Thoracic aorta (tissue), 2 donors: ENCODE results near the gene PLCH1. TPM values are rescaled to one million over a fixed set of nuclear protein-coding genes. Genes with fewer than 3 reads are reported as not detected.

Source experiments
- ATAC-seq: fragments of 150-250 bp; one replicate; pipeline ENCODE4 v1.8.0; 2017; ENCODE audit warnings: low read depth; ENCODE audit not compliant: insufficient number of reproducible peaks, low FRiP score
- DNase-seq: peaks from one replicate; pipeline ENCODE4 v3.0.0-alpha.2; 2020; ENCODE audit warnings: low spot score
- H3K27ac ChIP-seq, 2 donors: fragments of 200-600 bp; sonication (generic); 1 replicate in 1 of 2; 2 replicates in 1 of 2; pipeline ENCODE4 v1.5.1; 2016; ENCODE audit warnings: mild to moderate bottlenecking in 2 of 2, moderate library complexity in 2 of 2
- H3K27me3 ChIP-seq: fragments of 200-600 bp; sonication (generic); replicated peaks from 2 replicates; pipeline ENCODE4 v1.6.0; 2016; ENCODE audit warnings: mild to moderate bottlenecking; ENCODE audit not compliant: insufficient read depth
- H3K36me3 ChIP-seq: fragments of 200-600 bp; sonication (generic); one replicate; pipeline ENCODE4 v1.5.1; 2016
- H3K4me1 ChIP-seq, 2 donors: fragments of 200-600 bp; sonication (generic); 1 replicate in 1 of 2; 2 replicates in 1 of 2; pipeline versions ENCODE4 v1.5.1 to v1.6.0; 2016; ENCODE audit warnings: low read depth in 2 of 2, mild to moderate bottlenecking in 1 of 2; ENCODE audit not compliant: control insufficient read depth in 1 of 2
- H3K4me3 ChIP-seq: fragments of 200-600 bp; sonication (generic); 2 replicates; pipeline ENCODE4 v1.5.1; 2016; ENCODE audit warnings: mild to moderate bottlenecking
- H3K9me3 ChIP-seq: fragments of 200-600 bp; sonication (generic); 2 replicates; pipeline ENCODE4 v1.5.1; 2016
- total RNA-seq, 2 donors: library from RNA; depleted of rRNA; stranded (reverse); fragments of >200 nt; gene quantifications; one replicate each; pipeline versions ENCODE4 v1.1.0 to v1.2.3, GENCODE V29; 2016
- TF ChIP-seq, protein P1 (sequence below): fragments of 200-600 bp; sonication (generic); IDR thresholded peaks from one replicate; pipeline ENCODE4 v1.5.1; 2019; ENCODE audit warnings: antibody characterized with exemption

The PLCH1 gene
- total RNA-seq, 2 donors from 2014 or later = 0.28 TPM; not detected in 1

DNA sequence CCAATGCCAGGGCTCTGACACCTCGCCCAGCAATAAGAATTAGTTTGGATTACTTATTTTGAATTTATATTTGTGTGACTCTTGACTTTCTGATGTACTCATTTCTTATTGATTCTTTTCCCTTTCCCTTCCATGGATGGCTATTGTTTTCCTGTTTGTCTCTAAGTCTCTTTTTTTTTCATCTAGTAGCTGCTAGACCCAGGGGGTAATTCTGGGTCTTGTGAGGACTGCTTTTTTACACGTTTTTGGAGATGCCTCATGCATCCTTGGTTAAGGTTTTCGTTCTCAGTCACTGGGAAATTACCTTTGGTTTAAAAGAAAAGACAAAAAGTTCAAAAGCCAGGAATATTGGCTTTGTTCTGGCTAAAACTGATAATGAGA is 381.2 kb downstream of the PLCH1 start:
- H3K27ac ChIP-seq = no peak overlapping the region
- peaks cover 0 to 8% of the 10 kb centered on the region in 2 donors for H3K4me1 ChIP-seq
- DNase-seq = no peak
- no peak for ATAC-seq
- H3K27me3 ChIP-seq = no peaks in the 10 kb centered on the region
- no peak overlapping the region for H3K4me3 ChIP-seq
- TF ChIP-seq, protein P1, sequence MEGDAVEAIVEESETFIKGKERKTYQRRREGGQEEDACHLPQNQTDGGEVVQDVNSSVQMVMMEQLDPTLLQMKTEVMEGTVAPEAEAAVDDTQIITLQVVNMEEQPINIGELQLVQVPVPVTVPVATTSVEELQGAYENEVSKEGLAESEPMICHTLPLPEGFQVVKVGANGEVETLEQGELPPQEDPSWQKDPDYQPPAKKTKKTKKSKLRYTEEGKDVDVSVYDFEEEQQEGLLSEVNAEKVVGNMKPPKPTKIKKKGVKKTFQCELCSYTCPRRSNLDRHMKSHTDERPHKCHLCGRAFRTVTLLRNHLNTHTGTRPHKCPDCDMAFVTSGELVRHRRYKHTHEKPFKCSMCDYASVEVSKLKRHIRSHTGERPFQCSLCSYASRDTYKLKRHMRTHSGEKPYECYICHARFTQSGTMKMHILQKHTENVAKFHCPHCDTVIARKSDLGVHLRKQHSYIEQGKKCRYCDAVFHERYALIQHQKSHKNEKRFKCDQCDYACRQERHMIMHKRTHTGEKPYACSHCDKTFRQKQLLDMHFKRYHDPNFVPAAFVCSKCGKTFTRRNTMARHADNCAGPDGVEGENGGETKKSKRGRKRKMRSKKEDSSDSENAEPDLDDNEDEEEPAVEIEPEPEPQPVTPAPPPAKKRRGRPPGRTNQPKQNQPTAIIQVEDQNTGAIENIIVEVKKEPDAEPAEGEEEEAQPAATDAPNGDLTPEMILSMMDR = no peak
- peaks cover 4% of the 10 kb centered on the region for H3K9me3 ChIP-seq
- no peaks in the 10 kb centered on the region for H3K36me3 ChIP-seq

DNA sequence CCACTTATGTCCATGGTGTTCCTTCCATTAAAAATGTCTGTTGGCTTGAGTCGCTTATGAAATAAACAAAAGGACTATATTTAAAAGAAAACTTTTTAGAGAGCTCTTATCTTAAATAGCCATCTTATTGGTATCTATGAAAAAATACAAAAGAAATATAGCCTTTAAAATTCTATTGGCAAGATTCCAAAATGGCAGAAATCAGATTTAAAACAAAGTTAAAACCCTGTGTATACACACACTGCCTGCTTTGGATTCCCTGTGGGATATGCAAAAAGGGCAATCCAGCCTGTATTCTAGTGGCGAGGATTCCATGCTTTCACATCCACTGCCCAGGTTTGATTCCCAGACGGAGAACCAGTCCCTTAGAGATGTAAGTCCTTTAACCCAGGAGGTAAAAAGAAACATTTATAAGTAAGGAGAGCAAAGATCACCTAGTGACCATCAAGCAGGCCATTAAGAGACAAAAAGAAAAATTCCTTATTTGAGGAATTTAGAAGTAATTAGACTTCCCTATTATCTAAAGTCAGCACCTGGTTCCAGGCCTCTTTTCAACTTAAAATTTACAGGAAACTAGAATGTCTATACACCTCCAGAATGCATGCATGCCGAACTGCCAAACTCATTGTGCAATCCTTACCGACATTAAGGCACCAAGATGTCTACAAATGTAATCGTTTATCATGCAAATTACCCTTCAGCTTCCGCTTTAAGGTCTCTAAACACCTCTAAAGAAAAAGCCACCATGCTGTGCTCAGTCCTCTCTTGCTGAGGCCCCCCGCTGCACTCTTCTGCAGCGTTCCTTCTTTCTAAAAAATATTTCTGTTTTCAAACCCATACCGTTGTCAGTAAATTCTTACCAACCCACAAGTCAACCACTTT is 381.8 kb downstream of the PLCH1 start:
- TF ChIP-seq, protein P1 = no peak
- peaks cover 4% of the 10 kb centered on the region for H3K9me3 ChIP-seq
- no peaks in the 10 kb centered on the region for H3K36me3 ChIP-seq
- DNase-seq = no peak
- ATAC-seq = no peak
- H3K4me3 ChIP-seq = no peak overlapping the region
- no peaks in the 10 kb centered on the region for H3K27me3 ChIP-seq
- peaks cover 0 to 7% of the 10 kb centered on the region in 2 donors for H3K4me1 ChIP-seq
- no peak overlapping the region for H3K27ac ChIP-seq

DNA sequence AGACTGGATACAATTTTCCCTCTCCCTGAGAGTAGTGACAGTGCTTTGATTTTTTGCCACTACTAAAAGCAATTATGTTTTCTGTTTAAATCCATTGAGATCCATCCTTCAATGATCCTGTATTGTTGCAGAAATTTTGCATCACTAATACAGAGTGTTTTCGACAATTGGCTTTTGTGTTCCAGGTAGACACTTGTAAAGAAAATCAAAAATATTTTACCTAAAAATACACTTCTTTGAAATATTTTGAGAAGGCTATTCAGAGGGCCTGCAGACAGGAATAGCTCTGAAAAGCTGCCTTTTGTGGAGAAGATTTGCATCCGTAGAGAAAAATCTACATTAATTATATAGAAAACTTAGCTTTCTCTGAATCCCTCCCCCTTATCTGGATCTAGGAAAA is 384.6 kb downstream of the PLCH1 start:
- TF ChIP-seq, protein P1 = no peak
- H3K36me3 ChIP-seq = no peaks in the 10 kb centered on the region
- no peak overlapping the region for H3K4me3 ChIP-seq
- no peaks in the 10 kb centered on the region for H3K4me1 ChIP-seq
- no peak for DNase-seq
- ATAC-seq = no peak
- no peak overlapping the region for H3K27ac ChIP-seq
- no peaks in the 10 kb centered on the region for H3K27me3 ChIP-seq
- H3K9me3 ChIP-seq = peaks cover 1% of the 10 kb centered on the region

DNA sequence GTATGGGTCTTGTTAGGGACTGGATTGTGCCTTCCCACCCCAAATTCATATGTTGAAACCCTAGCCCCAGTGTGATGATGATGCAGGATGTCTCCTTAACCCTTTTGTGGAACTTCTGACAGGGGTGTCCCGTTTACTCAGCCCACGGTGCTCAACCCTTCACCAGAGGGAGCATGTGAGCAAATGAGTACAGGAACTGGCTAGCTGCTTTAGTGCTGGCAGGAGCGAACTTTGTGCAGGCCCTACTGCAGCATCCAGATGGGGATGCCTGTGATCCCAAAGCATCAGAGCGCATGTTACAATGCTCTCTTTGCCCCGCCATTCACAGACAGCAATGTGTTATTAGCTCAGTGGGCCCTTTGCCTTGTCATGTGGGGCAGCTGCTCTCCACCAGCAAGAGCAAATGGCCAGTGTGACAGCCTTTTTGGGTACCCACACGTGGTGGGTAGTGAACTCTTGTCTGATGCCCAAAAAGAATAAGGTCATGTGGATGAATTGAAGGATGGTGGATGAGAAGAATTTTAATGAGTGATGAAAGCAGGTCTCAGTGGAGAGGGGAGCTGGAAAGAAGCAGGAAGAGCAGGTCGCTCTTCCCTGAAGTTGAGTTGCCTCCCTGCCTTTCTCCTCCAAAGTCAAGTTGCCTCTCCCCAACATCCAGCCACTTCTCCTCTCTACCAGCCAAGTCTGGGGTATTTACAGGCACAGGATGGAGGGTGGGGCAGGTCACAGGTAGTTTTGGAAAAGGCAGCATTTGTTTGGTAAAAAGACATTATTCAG is 388.1 kb downstream of the PLCH1 start:
- H3K27ac ChIP-seq = no peak overlapping the region
- no peak overlapping the region for H3K4me3 ChIP-seq
- no peak for ATAC-seq

DNA sequence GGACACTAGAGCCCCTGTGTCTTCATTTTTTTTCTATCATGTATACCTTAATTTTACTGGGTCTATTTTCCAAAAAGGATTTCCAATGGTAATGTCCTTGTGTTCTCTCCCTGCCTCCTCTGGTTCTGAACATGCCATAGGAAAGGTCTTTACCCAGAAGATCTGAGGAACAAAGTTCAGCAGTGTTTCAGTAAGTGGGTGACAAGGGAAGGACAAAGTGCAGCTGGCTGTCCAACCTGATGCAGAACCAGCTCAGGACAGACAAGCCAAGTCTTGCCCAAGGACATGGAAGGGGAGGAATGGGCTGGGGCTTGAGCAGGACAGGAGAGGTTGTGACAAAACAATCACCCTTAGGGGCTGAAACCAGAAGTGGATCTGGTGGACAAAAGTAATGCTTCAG is 390.2 kb downstream of the PLCH1 start:
- no peaks in the 10 kb centered on the region for H3K9me3 ChIP-seq
- no peak overlapping the region for H3K27ac ChIP-seq
- no peaks in the 10 kb centered on the region for H3K36me3 ChIP-seq
- H3K4me3 ChIP-seq = no peak overlapping the region
- no peaks in the 10 kb centered on the region for H3K27me3 ChIP-seq
- ATAC-seq (no peak), DNase-seq (no peak)
- H3K4me1 ChIP-seq = no peaks in the 10 kb centered on the region
- TF ChIP-seq, protein P1 = no peak

More for the DNA sequence above, 388.1 kb downstream of the PLCH1 start:
- TF ChIP-seq, protein P1 = no peak
- H3K9me3 ChIP-seq = no peaks in the 10 kb centered on the region
- no peak for DNase-seq
- H3K27me3 ChIP-seq = no peaks in the 10 kb centered on the region
- H3K4me1 ChIP-seq = no peaks in the 10 kb centered on the region
- H3K36me3 ChIP-seq = no peaks in the 10 kb centered on the region
